Raji (cell line): ENCODE measurements around the gene GPR87.

Experiments
- POLR2A ChIP-seq: IDR thresholded peaks from 2 replicates; pipeline ENCODE4 v1.6.1; 2011; ENCODE audit warnings: low read depth, low read length, control low read depth; ENCODE audit not compliant: insufficient read depth

The GPR87 gene

GRCh38 chr3:151327571-151328198 lies 11.1 kb upstream of the GPR87 start:
- no peak for TF ChIP-seq POLR2A

- no peak for TF ChIP-seq POLR2A
Observed at GRCh38 chr3:151322511-151322910, 5.9 kb upstream of the GPR87 start.

- no peak for TF ChIP-seq POLR2A
Observed at GRCh38 chr3:151321526-151321925, 4.9 kb upstream of the GPR87 start.

- TF ChIP-seq POLR2A: no peak
Observed at GRCh38 chr3:151320131-151320530, 3.5 kb upstream of the GPR87 start.

GRCh38 chr3:151319628-151320027 lies 3.0 kb upstream of the GPR87 start:
- no peak for TF ChIP-seq POLR2A

GRCh38 chr3:151318991-151319390 lies 2.4 kb upstream of the GPR87 start:
- TF ChIP-seq POLR2A: no peak

- TF ChIP-seq POLR2A: no peak
Observed at GRCh38 chr3:151318313-151318712, 1.7 kb upstream of the GPR87 start.

GRCh38 chr3:151315846-151316245 lies 774 bp downstream of the GPR87 start:
- no peak for TF ChIP-seq POLR2A

- TF ChIP-seq POLR2A: no peak
Observed at GRCh38 chr3:151315136-151315535, 1.5 kb downstream of the GPR87 start.

- TF ChIP-seq POLR2A: no peak
Observed at GRCh38 chr3:151314593-151314992, 2.0 kb downstream of the GPR87 start.

GRCh38 chr3:151314137-151314536 lies 2.5 kb downstream of the GPR87 start:
- TF ChIP-seq POLR2A: no peak

GRCh38 chr3:151312972-151313371 lies 3.6 kb downstream of the GPR87 start:
- no peak for TF ChIP-seq POLR2A

GRCh38 chr3:151309566-151309965 lies 7.1 kb downstream of the GPR87 start:
- no peak for TF ChIP-seq POLR2A

GRCh38 chr3:151307583-151308488 lies 8.8 kb downstream of the GPR87 start:
- no peak for TF ChIP-seq POLR2A

- TF ChIP-seq POLR2A: no peak
Observed at GRCh38 chr3:151307131-151307530, 9.5 kb downstream of the GPR87 start.

- no peak for TF ChIP-seq POLR2A
Observed at GRCh38 chr3:151306168-151306810, 10.3 kb downstream of the GPR87 start.

- no peak for TF ChIP-seq POLR2A
Observed at GRCh38 chr3:151305775-151306151, 10.9 kb downstream of the GPR87 start.
